ENCODE results near the gene RNF123.

RNF123 gene

GRCh38 chr3:49668861-49669260 is 20.5 kb upstream of the RNF123 start:
- DNase-seq (ENCODE audit: low read depth), result no peak
- H3K4me3 ChIP-seq (replicated peaks; ENCODE audit: low read depth, low read length), result no peak overlapping the region
- TF ChIP-seq CTCF (IDR thresholded peaks at IDR 0.05; ENCODE audit: low read length, missing control alignments), result no peak

- DNase-seq (ENCODE audit: low read depth), result no peak
- no peak overlapping the region for H3K4me3 ChIP-seq (replicated peaks; ENCODE audit: low read depth, low read length)
- TF ChIP-seq CTCF (IDR thresholded peaks at IDR 0.05; ENCODE audit: low read length, missing control alignments), result no peak
Measured at GRCh38 chr3:49669352-49669751, 20.0 kb upstream of the RNF123 start.

- no peak overlapping the region for H3K4me3 ChIP-seq (replicated peaks; ENCODE audit: low read depth, low read length)
- TF ChIP-seq CTCF (IDR thresholded peaks at IDR 0.05; ENCODE audit: low read length, missing control alignments), result no peak
- no peak for DNase-seq (ENCODE audit: low read depth)
Measured at GRCh38 chr3:49670940-49671290, 18.4 kb upstream of the RNF123 start.

GRCh38 chr3:49671291-49672288 is 17.8 kb upstream of the RNF123 start:
- DNase-seq (ENCODE audit: low read depth), result peak; percentile 72
- TF ChIP-seq CTCF (IDR thresholded peaks at IDR 0.05; ENCODE audit: low read length, missing control alignments), result peak; percentile 91
- no peak overlapping the region for H3K4me3 ChIP-seq (replicated peaks; ENCODE audit: low read depth, low read length)

GRCh38 chr3:49673121-49673714 is 16.1 kb upstream of the RNF123 start:
- peak overlapping the region; percentile 76 for H3K4me3 ChIP-seq (replicated peaks; ENCODE audit: low read depth, low read length)
- no peak for TF ChIP-seq CTCF (IDR thresholded peaks at IDR 0.05; ENCODE audit: low read length, missing control alignments)
- DNase-seq (ENCODE audit: low read depth), result no peak

GRCh38 chr3:49673715-49674496 is 15.5 kb upstream of the RNF123 start, which contains the start of gene APEH:
TSS of gene APEH (plus strand) at chr3:49674351. CDS start at chr3:49674402, 51 bp downstream.
- no peak for TF ChIP-seq CTCF (IDR thresholded peaks at IDR 0.05; ENCODE audit: low read length, missing control alignments)
- peak; percentile 98 for DNase-seq (ENCODE audit: low read depth)
- peak within 1 kb of the TSS; percentile 76 for H3K4me3 ChIP-seq (replicated peaks; ENCODE audit: low read depth, low read length)
